GM23338 (cell line): ENCODE data around the gene KCNA3. TPM values are rescaled to one million over a fixed set of nuclear protein-coding genes. Genes with fewer than 3 reads are reported as not detected.

Experiments
- ATAC-seq: fragments of 200-7000 bp; cut with Tn5 transposase; 3 replicates; pipeline ENCODE4 v1.9.1; 2020
- DNase-seq: peaks from one replicate; pipeline ENCODE4 v3.0.0-alpha.2; 2015; ENCODE audit warnings: low spot score
- H2AFZ ChIP-seq: fragments of 200-600 bp; sonication (generic); 2 replicates; pipeline ENCODE4 v1.8.0; 2016; ENCODE audit warnings: antibody characterized with exemption, mild to moderate bottlenecking, moderate library complexity
- H3F3A ChIP-seq: fragments of 200-600 bp; sonication (generic); replicated peaks from 2 replicates; pipeline ENCODE4 v1.8.0; 2017; ENCODE audit warnings: antibody characterized with exemption, mixed run types, low read depth
- H3K27ac ChIP-seq: fragments of 200-600 bp; sonication (generic); 2 replicates; pipeline ENCODE4 v1.6.1; 2016; ENCODE audit warnings: low read depth
- H3K27me3 ChIP-seq: fragments of 200-600 bp; sonication (generic); 2 replicates; pipeline ENCODE4 v1.8.0; 2016; ENCODE audit warnings: mild to moderate bottlenecking, mixed run types, moderate library complexity; ENCODE audit not compliant: insufficient read depth
- H3K36me3 ChIP-seq: fragments of 200-600 bp; sonication (generic); 2 replicates; pipeline ENCODE4 v1.8.0; 2016; ENCODE audit warnings: mild to moderate bottlenecking; ENCODE audit not compliant: insufficient read depth
- H3K4me1 ChIP-seq: fragments of 200-600 bp; sonication (generic); 2 replicates; pipeline ENCODE4 v1.8.0; 2016; ENCODE audit warnings: mild to moderate bottlenecking, moderate library complexity; ENCODE audit not compliant: insufficient read depth
- H3K4me2 ChIP-seq: fragments of 200-600 bp; sonication (generic); 2 replicates; pipeline ENCODE4 v1.7.1; 2017; ENCODE audit warnings: mixed run types
- H3K4me3 ChIP-seq: fragments of 200-600 bp; sonication (generic); 2 replicates; pipeline ENCODE4 v1.6.1; 2016; ENCODE audit warnings: mixed run types
- H3K79me2 ChIP-seq: fragments of 200-600 bp; sonication (generic); replicated peaks from 2 replicates; pipeline ENCODE4 v1.8.0; 2017; ENCODE audit warnings: mild to moderate bottlenecking; ENCODE audit not compliant: insufficient read depth
- H3K9me2 ChIP-seq: fragments of 200-600 bp; sonication (generic); 2 replicates; pipeline ENCODE4 v1.8.0; 2017; ENCODE audit not compliant: insufficient read depth
- H4K20me1 ChIP-seq: fragments of 200-600 bp; sonication (generic); replicated peaks from 2 replicates; pipeline ENCODE4 v1.8.0; 2017; ENCODE audit warnings: mild to moderate bottlenecking; ENCODE audit not compliant: insufficient read depth
- H3K27ac Mint-ChIP-seq: 2 replicates; pipeline ENCODE4 v1.8.0; 2020; ENCODE audit warnings: inconsistent platforms, mild to moderate bottlenecking, moderate library complexity, mixed read lengths
- H3K27me3 Mint-ChIP-seq: 3 replicates; pipeline ENCODE4 v1.8.0; 2022; ENCODE audit warnings: low read depth, mild to moderate bottlenecking, moderate library complexity, mixed read lengths, inconsistent platforms; ENCODE audit not compliant: insufficient read depth, poor library complexity
- H3K36me3 Mint-ChIP-seq: 3 replicates; pipeline ENCODE4 v1.8.0; 2021; ENCODE audit warnings: low read depth, mild to moderate bottlenecking, inconsistent platforms, moderate library complexity, mixed read lengths
- H3K4me1 Mint-ChIP-seq: 3 replicates; pipeline ENCODE4 v1.8.0; 2020; ENCODE audit warnings: mild to moderate bottlenecking, inconsistent platforms, mixed read lengths
- H3K4me3 Mint-ChIP-seq: 3 replicates; pipeline ENCODE4 v1.8.0; 2021; ENCODE audit warnings: moderate library complexity, mild to moderate bottlenecking, inconsistent platforms, mixed read lengths
- H3K9me3 Mint-ChIP-seq: 3 replicates; pipeline ENCODE4 v1.8.0; 2020; ENCODE audit warnings: moderate library complexity, mild to moderate bottlenecking, inconsistent platforms, mixed read lengths
- CREB1 ChIP-seq: fragments of 250-450 bp; sonication (Bioruptor Pico); IDR thresholded peaks from 2 replicates; pipeline ENCODE4 v1.5.0; 2020; ENCODE audit warnings: low read depth, mild to moderate bottlenecking, moderate library complexity
- EZH2 ChIP-seq: fragments of 200-600 bp; sonication (generic); IDR thresholded peaks from one replicate; pipeline ENCODE4 v1.8.0; 2017; ENCODE audit warnings: antibody characterized with exemption, mild to moderate bottlenecking, low read depth; ENCODE audit not compliant: unreplicated experiment
- JUNB ChIP-seq: IDR thresholded peaks from one replicate; pipeline ENCODE4 v1.6.1; 2016; ENCODE audit warnings: antibody characterized with exemption; ENCODE audit not compliant: unreplicated experiment
- ZNF114 ChIP-seq: fragments of 250-450 bp; sonication (Bioruptor Pico); IDR thresholded peaks from 2 replicates; pipeline ENCODE4 v1.5.0; 2020; ENCODE audit warnings: mild to moderate bottlenecking, moderate library complexity
- polyA plus RNA-seq: library from polyadenylated mRNA; unstranded; fragments of >200 nt; fragmentation: Nextera tagmentation; extraction: Ambion mirVana; gene quantifications from 2 replicates; pipeline ENCODE4 v1.2.1, GENCODE V29; 2016
- total RNA-seq: library from RNA; depleted of rRNA; stranded (reverse); fragments of >200 nt; shearing (Covaris generic); gene quantifications from 2 replicates; pipeline ENCODE4 v1.2.3, GENCODE V29; 2014
- TF ChIP-seq, protein P1 (sequence below): IDR thresholded peaks from 2 replicates; pipeline ENCODE4 v1.6.1; 2016; ENCODE audit warnings: antibody characterized with exemption
- TF ChIP-seq, protein P2 (sequence below): IDR thresholded peaks from one replicate; pipeline ENCODE4 v1.6.1; 2018; ENCODE audit warnings: antibody characterized with exemption; ENCODE audit not compliant: unreplicated experiment
- TF ChIP-seq, protein P3 (sequence below), 2 experiments: fragments of 200-600 bp in 1 of 2; sonication (generic) in 1 of 2; conservative IDR thresholded peaks; 2 replicates each; pipeline versions ENCODE4 v1.5.1 to v1.6.1; 2016 to 2017; ENCODE audit warnings: antibody characterized with exemption in 2 of 2, low read depth in 2 of 2, mild to moderate bottlenecking in 2 of 2, moderate library complexity in 1 of 2
- TF ChIP-seq, protein P4 (sequence below): fragments of 250-450 bp; sonication (Bioruptor Pico); IDR thresholded peaks from 2 replicates; pipeline ENCODE4 v1.5.0; 2020; ENCODE audit warnings: mild to moderate bottlenecking, moderate library complexity

KCNA3 gene
- total and polyA plus RNA-seq, 2 experiments from 2014 or later: 0.32 to 4.2 TPM

DNA sequence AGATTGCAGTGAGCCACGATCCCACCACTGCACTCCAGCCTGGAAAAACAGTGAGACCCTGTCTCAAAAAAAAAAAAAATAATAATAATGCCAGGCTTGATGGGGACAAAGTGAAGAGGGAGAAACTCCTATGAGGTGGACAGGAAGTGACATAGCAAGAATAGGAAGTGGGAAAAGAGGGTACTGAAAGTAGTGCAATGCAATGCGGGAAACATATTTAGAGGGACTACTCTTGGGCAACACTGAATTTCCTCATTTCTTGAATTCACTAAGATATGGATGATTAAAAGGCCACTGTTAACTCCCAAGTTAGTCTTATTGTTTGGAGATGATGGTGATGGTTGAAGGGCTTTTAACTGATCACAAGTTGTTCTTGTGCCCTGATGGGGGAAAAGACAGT lies 47.0 kb downstream of the KCNA3 start:
- TF ChIP-seq, protein P1, sequence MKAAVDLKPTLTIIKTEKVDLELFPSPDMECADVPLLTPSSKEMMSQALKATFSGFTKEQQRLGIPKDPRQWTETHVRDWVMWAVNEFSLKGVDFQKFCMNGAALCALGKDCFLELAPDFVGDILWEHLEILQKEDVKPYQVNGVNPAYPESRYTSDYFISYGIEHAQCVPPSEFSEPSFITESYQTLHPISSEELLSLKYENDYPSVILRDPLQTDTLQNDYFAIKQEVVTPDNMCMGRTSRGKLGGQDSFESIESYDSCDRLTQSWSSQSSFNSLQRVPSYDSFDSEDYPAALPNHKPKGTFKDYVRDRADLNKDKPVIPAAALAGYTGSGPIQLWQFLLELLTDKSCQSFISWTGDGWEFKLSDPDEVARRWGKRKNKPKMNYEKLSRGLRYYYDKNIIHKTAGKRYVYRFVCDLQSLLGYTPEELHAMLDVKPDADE: no peak
- TF ChIP-seq, protein P2, sequence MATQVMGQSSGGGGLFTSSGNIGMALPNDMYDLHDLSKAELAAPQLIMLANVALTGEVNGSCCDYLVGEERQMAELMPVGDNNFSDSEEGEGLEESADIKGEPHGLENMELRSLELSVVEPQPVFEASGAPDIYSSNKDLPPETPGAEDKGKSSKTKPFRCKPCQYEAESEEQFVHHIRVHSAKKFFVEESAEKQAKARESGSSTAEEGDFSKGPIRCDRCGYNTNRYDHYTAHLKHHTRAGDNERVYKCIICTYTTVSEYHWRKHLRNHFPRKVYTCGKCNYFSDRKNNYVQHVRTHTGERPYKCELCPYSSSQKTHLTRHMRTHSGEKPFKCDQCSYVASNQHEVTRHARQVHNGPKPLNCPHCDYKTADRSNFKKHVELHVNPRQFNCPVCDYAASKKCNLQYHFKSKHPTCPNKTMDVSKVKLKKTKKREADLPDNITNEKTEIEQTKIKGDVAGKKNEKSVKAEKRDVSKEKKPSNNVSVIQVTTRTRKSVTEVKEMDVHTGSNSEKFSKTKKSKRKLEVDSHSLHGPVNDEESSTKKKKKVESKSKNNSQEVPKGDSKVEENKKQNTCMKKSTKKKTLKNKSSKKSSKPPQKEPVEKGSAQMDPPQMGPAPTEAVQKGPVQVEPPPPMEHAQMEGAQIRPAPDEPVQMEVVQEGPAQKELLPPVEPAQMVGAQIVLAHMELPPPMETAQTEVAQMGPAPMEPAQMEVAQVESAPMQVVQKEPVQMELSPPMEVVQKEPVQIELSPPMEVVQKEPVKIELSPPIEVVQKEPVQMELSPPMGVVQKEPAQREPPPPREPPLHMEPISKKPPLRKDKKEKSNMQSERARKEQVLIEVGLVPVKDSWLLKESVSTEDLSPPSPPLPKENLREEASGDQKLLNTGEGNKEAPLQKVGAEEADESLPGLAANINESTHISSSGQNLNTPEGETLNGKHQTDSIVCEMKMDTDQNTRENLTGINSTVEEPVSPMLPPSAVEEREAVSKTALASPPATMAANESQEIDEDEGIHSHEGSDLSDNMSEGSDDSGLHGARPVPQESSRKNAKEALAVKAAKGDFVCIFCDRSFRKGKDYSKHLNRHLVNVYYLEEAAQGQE: no peak
- TF ChIP-seq EZH2: no peak
- TF ChIP-seq, protein P3, sequence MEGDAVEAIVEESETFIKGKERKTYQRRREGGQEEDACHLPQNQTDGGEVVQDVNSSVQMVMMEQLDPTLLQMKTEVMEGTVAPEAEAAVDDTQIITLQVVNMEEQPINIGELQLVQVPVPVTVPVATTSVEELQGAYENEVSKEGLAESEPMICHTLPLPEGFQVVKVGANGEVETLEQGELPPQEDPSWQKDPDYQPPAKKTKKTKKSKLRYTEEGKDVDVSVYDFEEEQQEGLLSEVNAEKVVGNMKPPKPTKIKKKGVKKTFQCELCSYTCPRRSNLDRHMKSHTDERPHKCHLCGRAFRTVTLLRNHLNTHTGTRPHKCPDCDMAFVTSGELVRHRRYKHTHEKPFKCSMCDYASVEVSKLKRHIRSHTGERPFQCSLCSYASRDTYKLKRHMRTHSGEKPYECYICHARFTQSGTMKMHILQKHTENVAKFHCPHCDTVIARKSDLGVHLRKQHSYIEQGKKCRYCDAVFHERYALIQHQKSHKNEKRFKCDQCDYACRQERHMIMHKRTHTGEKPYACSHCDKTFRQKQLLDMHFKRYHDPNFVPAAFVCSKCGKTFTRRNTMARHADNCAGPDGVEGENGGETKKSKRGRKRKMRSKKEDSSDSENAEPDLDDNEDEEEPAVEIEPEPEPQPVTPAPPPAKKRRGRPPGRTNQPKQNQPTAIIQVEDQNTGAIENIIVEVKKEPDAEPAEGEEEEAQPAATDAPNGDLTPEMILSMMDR (conservative IDR thresholded peaks at IDR 0.05; ENCODE audit: low read depth in 2 of 2): no peak
- no peak for TF ChIP-seq CREB1
- TF ChIP-seq JUNB: no peak
- TF ChIP-seq ZNF114 (CRISPR knock-in tag): no peak
- H3K27ac Mint-ChIP-seq: no peak overlapping the region
- H2AFZ ChIP-seq: no peak overlapping the region
- no peaks in the 10 kb centered on the region for H3K4me1 ChIP-seq
- H4K20me1 ChIP-seq: no peaks in the 10 kb centered on the region
- no peaks in the 10 kb centered on the region for H3K36me3 Mint-ChIP-seq
- ATAC-seq: no peak
- no peaks in the 10 kb centered on the region for H3K36me3 ChIP-seq
- no peaks in the 10 kb centered on the region for H3K79me2 ChIP-seq
- H3K27me3 ChIP-seq: 0 out of 2 replicates have a peak, but pooled peaks cover 3% of the 10 kb centered on the region
- no peak for DNase-seq
- H3K4me3 ChIP-seq: no peak overlapping the region
- no peak overlapping the region for H3K4me3 Mint-ChIP-seq
- no peaks in the 10 kb centered on the region for H3F3A ChIP-seq
- H3K4me2 ChIP-seq: no peak overlapping the region
- H3K27me3 Mint-ChIP-seq: peaks cover 5% of the 10 kb centered on the region
- H3K27ac ChIP-seq: no peak overlapping the region
- no peaks in the 10 kb centered on the region for H3K9me2 ChIP-seq
- H3K9me3 Mint-ChIP-seq: no peaks in the 10 kb centered on the region; the same call in 2 of the 3 replicates
- no peaks in the 10 kb centered on the region for H3K4me1 Mint-ChIP-seq

DNA sequence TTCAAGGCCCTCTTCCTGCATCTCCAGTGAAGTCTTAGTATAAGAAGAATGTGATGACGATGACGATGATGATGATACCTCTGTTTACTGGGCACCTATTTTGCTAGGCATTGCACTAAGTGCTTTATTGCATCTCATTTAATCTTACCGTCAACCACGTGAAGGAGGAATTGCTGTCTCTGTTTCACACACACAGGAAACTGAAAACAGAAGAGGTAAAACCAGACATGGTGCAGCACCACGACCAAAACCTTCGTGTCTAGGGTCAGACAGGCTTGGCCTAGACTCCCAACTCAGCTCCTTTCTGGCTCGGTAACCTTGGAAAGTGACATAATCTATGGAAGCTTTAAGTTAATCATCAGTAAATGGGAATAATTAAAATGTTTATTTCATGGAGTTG lies 47.9 kb downstream of the KCNA3 start:
- H3K4me2 ChIP-seq: no peak overlapping the region
- TF ChIP-seq, protein P4, sequence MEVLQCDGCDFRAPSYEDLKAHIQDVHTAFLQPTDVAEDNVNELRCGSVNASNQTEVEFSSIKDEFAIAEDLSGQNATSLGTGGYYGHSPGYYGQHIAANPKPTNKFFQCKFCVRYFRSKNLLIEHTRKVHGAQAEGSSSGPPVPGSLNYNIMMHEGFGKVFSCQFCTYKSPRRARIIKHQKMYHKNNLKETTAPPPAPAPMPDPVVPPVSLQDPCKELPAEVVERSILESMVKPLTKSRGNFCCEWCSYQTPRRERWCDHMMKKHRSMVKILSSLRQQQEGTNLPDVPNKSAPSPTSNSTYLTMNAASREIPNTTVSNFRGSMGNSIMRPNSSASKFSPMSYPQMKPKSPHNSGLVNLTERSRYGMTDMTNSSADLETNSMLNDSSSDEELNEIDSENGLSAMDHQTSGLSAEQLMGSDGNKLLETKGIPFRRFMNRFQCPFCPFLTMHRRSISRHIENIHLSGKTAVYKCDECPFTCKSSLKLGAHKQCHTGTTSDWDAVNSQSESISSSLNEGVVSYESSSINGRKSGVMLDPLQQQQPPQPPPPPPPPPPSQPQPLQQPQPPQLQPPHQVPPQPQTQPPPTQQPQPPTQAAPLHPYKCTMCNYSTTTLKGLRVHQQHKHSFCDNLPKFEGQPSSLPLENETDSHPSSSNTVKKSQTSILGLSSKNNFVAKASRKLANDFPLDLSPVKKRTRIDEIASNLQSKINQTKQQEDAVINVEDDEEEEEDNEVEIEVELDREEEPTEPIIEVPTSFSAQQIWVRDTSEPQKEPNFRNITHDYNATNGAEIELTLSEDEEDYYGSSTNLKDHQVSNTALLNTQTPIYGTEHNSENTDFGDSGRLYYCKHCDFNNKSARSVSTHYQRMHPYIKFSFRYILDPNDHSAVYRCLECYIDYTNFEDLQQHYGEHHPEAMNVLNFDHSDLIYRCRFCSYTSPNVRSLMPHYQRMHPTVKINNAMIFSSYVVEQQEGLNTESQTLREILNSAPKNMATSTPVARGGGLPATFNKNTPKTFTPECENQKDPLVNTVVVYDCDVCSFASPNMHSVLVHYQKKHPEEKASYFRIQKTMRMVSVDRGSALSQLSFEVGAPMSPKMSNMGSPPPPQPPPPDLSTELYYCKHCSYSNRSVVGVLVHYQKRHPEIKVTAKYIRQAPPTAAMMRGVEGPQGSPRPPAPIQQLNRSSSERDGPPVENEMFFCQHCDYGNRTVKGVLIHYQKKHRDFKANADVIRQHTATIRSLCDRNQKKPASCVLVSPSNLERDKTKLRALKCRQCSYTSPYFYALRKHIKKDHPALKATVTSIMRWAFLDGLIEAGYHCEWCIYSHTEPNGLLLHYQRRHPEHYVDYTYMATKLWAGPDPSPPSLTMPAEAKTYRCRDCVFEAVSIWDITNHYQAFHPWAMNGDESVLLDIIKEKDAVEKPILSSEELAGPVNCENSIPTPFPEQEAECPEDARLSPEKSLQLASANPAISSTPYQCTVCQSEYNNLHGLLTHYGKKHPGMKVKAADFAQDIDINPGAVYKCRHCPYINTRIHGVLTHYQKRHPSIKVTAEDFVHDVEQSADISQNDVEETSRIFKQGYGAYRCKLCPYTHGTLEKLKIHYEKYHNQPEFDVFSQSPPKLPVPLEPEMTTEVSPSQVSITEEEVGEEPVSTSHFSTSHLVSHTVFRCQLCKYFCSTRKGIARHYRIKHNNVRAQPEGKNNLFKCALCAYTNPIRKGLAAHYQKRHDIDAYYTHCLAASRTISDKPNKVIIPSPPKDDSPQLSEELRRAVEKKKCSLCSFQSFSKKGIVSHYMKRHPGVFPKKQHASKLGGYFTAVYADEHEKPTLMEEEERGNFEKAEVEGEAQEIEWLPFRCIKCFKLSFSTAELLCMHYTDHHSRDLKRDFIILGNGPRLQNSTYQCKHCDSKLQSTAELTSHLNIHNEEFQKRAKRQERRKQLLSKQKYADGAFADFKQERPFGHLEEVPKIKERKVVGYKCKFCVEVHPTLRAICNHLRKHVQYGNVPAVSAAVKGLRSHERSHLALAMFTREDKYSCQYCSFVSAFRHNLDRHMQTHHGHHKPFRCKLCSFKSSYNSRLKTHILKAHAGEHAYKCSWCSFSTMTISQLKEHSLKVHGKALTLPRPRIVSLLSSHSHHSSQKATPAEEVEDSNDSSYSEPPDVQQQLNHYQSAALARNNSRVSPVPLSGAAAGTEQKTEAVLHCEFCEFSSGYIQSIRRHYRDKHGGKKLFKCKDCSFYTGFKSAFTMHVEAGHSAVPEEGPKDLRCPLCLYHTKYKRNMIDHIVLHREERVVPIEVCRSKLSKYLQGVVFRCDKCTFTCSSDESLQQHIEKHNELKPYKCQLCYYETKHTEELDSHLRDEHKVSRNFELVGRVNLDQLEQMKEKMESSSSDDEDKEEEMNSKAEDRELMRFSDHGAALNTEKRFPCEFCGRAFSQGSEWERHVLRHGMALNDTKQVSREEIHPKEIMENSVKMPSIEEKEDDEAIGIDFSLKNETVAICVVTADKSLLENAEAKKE (CRISPR knock-in tag): no peak
- TF ChIP-seq, protein P1: no peak

More for the DNA sequence above, 47.9 kb downstream of the KCNA3 start:
- H3K36me3 Mint-ChIP-seq: no peaks in the 10 kb centered on the region
- Histone ChIP-seq H3F3A (no peaks in the 10 kb centered on the region), H3K79me2 (no peaks in the 10 kb centered on the region), H3K27ac (no peak overlapping the region), H3K4me3 (no peak overlapping the region), H3K9me2 (no peaks in the 10 kb centered on the region), H3K27me3 (0 out of 2 replicates have a peak, but pooled peaks cover 3% of the 10 kb centered on the region), H3K36me3 (no peaks in the 10 kb centered on the region), H2AFZ (no peak overlapping the region), H4K20me1 (no peaks in the 10 kb centered on the region), H3K4me1 (no peaks in the 10 kb centered on the region)
- H3K9me3 Mint-ChIP-seq: no peaks in the 10 kb centered on the region; the same call in 2 of the 3 replicates
- no peak overlapping the region for H3K4me3 Mint-ChIP-seq
- no peaks in the 10 kb centered on the region for H3K4me1 Mint-ChIP-seq
- no peak for ATAC-seq
- H3K27me3 Mint-ChIP-seq: peaks cover 5% of the 10 kb centered on the region
- H3K27ac Mint-ChIP-seq: no peak overlapping the region
- DNase-seq: no peak
